ENCODE measurements around the gene LDLRAD2. TPM values are rescaled to one million over a fixed set of nuclear protein-coding genes. Genes with fewer than 3 reads are reported as not detected.

Gene LDLRAD2
- polyA plus RNA-seq, 1 of the 3 experiments (the other 2 are of a cell fraction) = 0.02 TPM

- POLR2A ChIA-PET = no interaction called here
- Histone ChIP-seq H2AFZ (ENCODE audit: low read depth) (no peak overlapping the region), H3K36me3 (replicated peaks in 1 of 2; ENCODE audit: control insufficient read depth in 1 of 2, insufficient read depth in 2 of 2, low read length in 1 of 2) (peaks cover 0 to 32% of the 10 kb centered on the region in 2 experiments), H4K20me1 (ENCODE audit: insufficient read depth) (no peaks in the 10 kb centered on the region), H3F3A (replicated peaks; ENCODE audit: insufficient read depth) (no peaks in the 10 kb centered on the region), H3K27me3 (ENCODE audit: insufficient read depth) (no peaks in the 10 kb centered on the region), H3K79me2 (ENCODE audit: insufficient read depth) (no peaks in the 10 kb centered on the region), H3K4me1 (ENCODE audit: control insufficient read depth in 1 of 2, insufficient read depth in 2 of 2, low read depth in 1 of 2, low read length in 1 of 2) (peaks cover 6 to 20% of the 10 kb centered on the region in 2 experiments; a peak in 3 of 4 replicates), H3K9ac (no peak overlapping the region), H3K9me3 (no peaks in the 10 kb centered on the region), H3K4me3 (ENCODE audit: low read depth in 2 of 2, low read length in 1 of 2) (no peak overlapping the region), H3K27ac (ENCODE audit: low read depth in 2 of 2, low read length in 1 of 2) (no peak overlapping the region), H3K4me2 (no peak overlapping the region), H3K9me2 (no peaks in the 10 kb centered on the region)
- 100% methylated on average over 6 of the region's 10 CpGs for WGBS (ENCODE audit: low lambda C conversion rate)
- CTCF ChIA-PET = no interaction called here
- TF ChIP-seq PBX3 (IDR thresholded peaks at IDR 0.05) = no peak
- no peak for TF ChIP-seq MXI1 (IDR thresholded peaks at IDR 0.05; ENCODE audit: low read depth, low read length)
- no peak for TF ChIP-seq USF1 (IDR thresholded peaks at IDR 0.05; ENCODE audit: borderline replicate concordance, low read depth)
- no peak for TF ChIP-seq FOSL2 (IDR thresholded peaks at IDR 0.05; ENCODE audit: borderline replicate concordance, low read depth)
- no peak for TF ChIP-seq ELF1 (IDR thresholded peaks at IDR 0.05)
- no peak for DNase-seq
Measured at GRCh38 chr1:21873761-21874160, 61.7 kb downstream of the LDLRAD2 start.

GRCh38 chr1:21874328-21874727 lies 62.3 kb downstream of the LDLRAD2 start:
- H3K27me3 ChIP-seq (ENCODE audit: insufficient read depth) = no peaks in the 10 kb centered on the region
- CTCF ChIA-PET = no interaction called here

More at GRCh38 chr1:21874328-21874727, 62.3 kb downstream of the LDLRAD2 start:
- Histone ChIP-seq H2AFZ (ENCODE audit: low read depth) (no peak overlapping the region), H3F3A (replicated peaks; ENCODE audit: insufficient read depth) (no peaks in the 10 kb centered on the region), H3K9me2 (no peaks in the 10 kb centered on the region), H3K4me1 (ENCODE audit: control insufficient read depth in 1 of 2, insufficient read depth in 2 of 2, low read depth in 1 of 2, low read length in 1 of 2) (peaks cover 6 to 19% of the 10 kb centered on the region in 2 experiments; a peak in 3 of 4 replicates), H3K9ac (no peak overlapping the region), H3K9me3 (no peaks in the 10 kb centered on the region), H3K36me3 (replicated peaks in 1 of 2; ENCODE audit: control insufficient read depth in 1 of 2, insufficient read depth in 2 of 2, low read length in 1 of 2) (peaks cover 0 to 35% of the 10 kb centered on the region in 2 experiments), H3K79me2 (ENCODE audit: insufficient read depth) (no peaks in the 10 kb centered on the region), H3K4me3 (ENCODE audit: low read depth in 2 of 2, low read length in 1 of 2) (no peak overlapping the region), H3K4me2 (no peak overlapping the region), H3K27ac (ENCODE audit: low read depth in 2 of 2, low read length in 1 of 2) (no peak overlapping the region), H4K20me1 (ENCODE audit: insufficient read depth) (no peaks in the 10 kb centered on the region)
- TF ChIP-seq MEF2A (IDR thresholded peaks at IDR 0.05; ENCODE audit: borderline replicate concordance, low read depth) (no peak), GATA2 (CRISPR knock-in tag; IDR thresholded peaks at IDR 0.05) (no peak), SIN3A (IDR thresholded peaks at IDR 0.05; ENCODE audit: borderline replicate concordance, low read depth, low read length) (no peak), TCF12 (IDR thresholded peaks at IDR 0.05) (no peak), RAD21 (IDR thresholded peaks at IDR 0.05; ENCODE audit: low read length) (no peak), POLR2AphosphoS5 (IDR thresholded peaks at IDR 0.05; ENCODE audit: low read depth, low read length) (no peak), REST (IDR thresholded peaks at IDR 0.05; ENCODE audit: low read depth, low read length) (no peak), MAX (IDR thresholded peaks at IDR 0.05; ENCODE audit: low read depth) (no peak), IRF3 (IDR thresholded peaks at IDR 0.05; ENCODE audit: low read depth, low read length) (no peak), EP300 (IDR thresholded peaks at IDR 0.05; ENCODE audit: borderline replicate concordance in 1 of 2, low read depth in 1 of 2, low read length in 1 of 2) (no peak), ELF1 (IDR thresholded peaks at IDR 0.05) (no peak), FOXJ3 (CRISPR knock-in tag; IDR thresholded peaks at IDR 0.05) (no peak), JUND (IDR thresholded peaks at IDR 0.05) (no peak)
- no peak for DNase-seq
- 94% methylated on average over 7 of the region's 16 CpGs for WGBS (ENCODE audit: low lambda C conversion rate)
- POLR2A ChIA-PET = no interaction called here

Measured in SK-N-SH (cell line).